HG02885 (cell line): ENCODE results near the gene HNF1A.

Experiments used
- ATAC-seq: cut with Tn5 transposase; IDR thresholded peaks from one replicate; pipeline ENCODE4 v1.9.1; 2021; ENCODE audit warnings: mild to moderate bottlenecking; ENCODE audit not compliant: unreplicated experiment, poor library complexity

The HNF1A gene

GRCh38 chr12:120956579-120957300 lies 21.6 kb upstream of the HNF1A start:
- no peak for ATAC-seq

- no peak for ATAC-seq
Measured at GRCh38 chr12:120959111-120959878, 19.0 kb upstream of the HNF1A start.

GRCh38 chr12:120960657-120961056 lies 17.7 kb upstream of the HNF1A start:
- no peak for ATAC-seq

GRCh38 chr12:120961604-120962531 lies 16.5 kb upstream of the HNF1A start:
- no peak for ATAC-seq

GRCh38 chr12:120962532-120963020 lies 15.8 kb upstream of the HNF1A start:
- no peak for ATAC-seq

- ATAC-seq, result no peak
Measured at GRCh38 chr12:120964298-120964697, 14.0 kb upstream of the HNF1A start.

- ATAC-seq, result no peak
Measured at GRCh38 chr12:120965534-120966091, 12.7 kb upstream of the HNF1A start.

GRCh38 chr12:120970310-120970709 lies 8.0 kb upstream of the HNF1A start:
- no peak for ATAC-seq

- ATAC-seq, result peak; percentile 49
Measured at GRCh38 chr12:120971299-120972180, 6.8 kb upstream of the HNF1A start.

- no peak for ATAC-seq
Measured at GRCh38 chr12:120972870-120973543, 5.3 kb upstream of the HNF1A start.

GRCh38 chr12:120977531-120978295 lies 630 bp upstream of the HNF1A start:
- no peak for ATAC-seq

GRCh38 chr12:120979220-120979861 lies 998 bp downstream of the HNF1A start:
- no peak for ATAC-seq

GRCh38 chr12:120979862-120980696 lies 1.7 kb downstream of the HNF1A start:
- ATAC-seq, result no peak

- ATAC-seq, result no peak
Measured at GRCh38 chr12:120980800-120981368, 2.5 kb downstream of the HNF1A start.

- ATAC-seq, result no peak
Measured at GRCh38 chr12:120981407-120981941, 3.1 kb downstream of the HNF1A start.

- ATAC-seq, result no peak
Measured at GRCh38 chr12:120982659-120983058, 4.3 kb downstream of the HNF1A start.
